ENCODE results near the gene KIF13A.

The KIF13A gene

GRCh38 chr6:17998003-17998402 lies 10.6 kb upstream of the KIF13A start:
- Histone ChIP-seq H3K4me3 (ENCODE audit: low read length) (no peak overlapping the region), H3K27ac (ENCODE audit: low read length) (no peak overlapping the region), H3K36me3 (ENCODE audit: control insufficient read depth, low read depth, low read length) (no peaks in the 10 kb centered on the region), H3K9me3 (ENCODE audit: control insufficient read depth, low read depth, low read length) (no peaks in the 10 kb centered on the region), H3K9ac (ENCODE audit: low read length) (no peak overlapping the region), H3K4me1 (ENCODE audit: control insufficient read depth, low read depth, low read length) (no peaks in the 10 kb centered on the region), H3K27me3 (ENCODE audit: control insufficient read depth, insufficient read depth, low read length) (no peaks in the 10 kb centered on the region)

- no peaks in the 10 kb centered on the region for H3K9me3 ChIP-seq (ENCODE audit: control insufficient read depth, low read depth, low read length)
- no peak overlapping the region for H3K27ac ChIP-seq (ENCODE audit: low read length)
- no peaks in the 10 kb centered on the region for H3K27me3 ChIP-seq (ENCODE audit: control insufficient read depth, insufficient read depth, low read length)
- no peaks in the 10 kb centered on the region for H3K4me1 ChIP-seq (ENCODE audit: control insufficient read depth, low read depth, low read length)
- no peak overlapping the region for H3K4me3 ChIP-seq (ENCODE audit: low read length)
- H3K36me3 ChIP-seq (ENCODE audit: control insufficient read depth, low read depth, low read length) = no peaks in the 10 kb centered on the region
- H3K9ac ChIP-seq (ENCODE audit: low read length) = no peak overlapping the region
Observed at GRCh38 chr6:17995414-17995813, 8.0 kb upstream of the KIF13A start.

DNA sequence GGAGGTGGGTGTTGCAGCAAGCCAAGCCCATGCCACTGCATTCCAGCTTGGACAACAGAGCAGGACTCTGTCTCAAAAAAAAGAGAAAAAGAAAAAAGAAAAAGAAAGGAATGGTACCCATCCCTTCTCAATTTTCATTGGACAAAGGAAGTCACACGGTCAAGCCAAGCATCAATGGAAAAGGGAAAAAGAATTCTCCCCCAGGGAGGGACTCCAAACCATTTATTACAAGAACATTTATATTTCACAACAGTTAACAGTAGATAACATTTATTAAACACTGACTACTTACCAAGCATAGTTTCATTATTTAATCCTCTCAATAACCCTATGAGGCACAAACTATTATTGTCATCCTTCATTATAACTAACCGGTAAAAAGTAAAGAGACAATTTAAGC lies 6.6 kb upstream of the KIF13A start:
- no peaks in the 10 kb centered on the region for H3K36me3 ChIP-seq (ENCODE audit: control insufficient read depth, low read depth, low read length)
- no peak overlapping the region for H3K4me3 ChIP-seq (ENCODE audit: low read length)
- no peaks in the 10 kb centered on the region for H3K9me3 ChIP-seq (ENCODE audit: control insufficient read depth, low read depth, low read length)
- no peaks in the 10 kb centered on the region for H3K4me1 ChIP-seq (ENCODE audit: control insufficient read depth, low read depth, low read length)
- H3K27me3 ChIP-seq (ENCODE audit: control insufficient read depth, insufficient read depth, low read length) = peaks cover 4% of the 10 kb centered on the region
- H3K9ac ChIP-seq (ENCODE audit: low read length) = no peak overlapping the region
- no peak overlapping the region for H3K27ac ChIP-seq (ENCODE audit: low read length)

DNA sequence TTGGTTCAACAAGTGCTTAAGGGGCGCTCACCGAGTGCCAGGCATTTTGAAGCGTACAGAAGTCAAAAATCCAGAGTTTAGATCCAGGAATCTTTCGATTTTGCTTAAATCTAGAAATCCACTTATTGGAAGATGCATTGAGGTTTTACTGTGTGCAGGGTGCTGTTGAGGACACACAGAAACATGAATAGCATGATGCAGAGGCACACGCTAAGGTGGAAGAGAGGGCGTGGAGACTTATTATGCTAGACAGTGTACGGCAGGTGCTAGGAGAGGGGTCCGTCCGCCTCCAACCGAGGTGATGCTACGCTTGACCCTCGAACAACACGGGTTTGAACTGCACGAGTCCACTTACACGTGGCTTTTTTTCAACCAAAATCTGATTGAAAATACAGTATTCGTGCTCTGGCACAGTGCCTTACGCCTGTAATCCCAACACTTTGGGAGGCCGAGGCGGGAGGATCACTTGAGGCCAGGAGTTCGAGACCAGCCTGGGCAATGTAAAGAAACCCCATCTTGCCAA lies 1.0 kb upstream of the KIF13A start:
- Histone ChIP-seq H3K4me1 (ENCODE audit: control insufficient read depth, low read depth, low read length) (peaks cover 20% of the 10 kb centered on the region), H3K27me3 (ENCODE audit: control insufficient read depth, insufficient read depth, low read length) (peaks cover 11% of the 10 kb centered on the region), H3K9me3 (ENCODE audit: control insufficient read depth, low read depth, low read length) (no peaks in the 10 kb centered on the region), H3K4me3 (ENCODE audit: low read length) (peak overlapping the region; percentile 65), H3K9ac (ENCODE audit: low read length) (peak overlapping the region; percentile 53), H3K36me3 (ENCODE audit: control insufficient read depth, low read depth, low read length) (no peaks in the 10 kb centered on the region), H3K27ac (ENCODE audit: low read length) (no peak overlapping the region)

GRCh38 chr6:17987697-17988421 lies 424 bp upstream of the KIF13A start:
- no peaks in the 10 kb centered on the region for H3K36me3 ChIP-seq (ENCODE audit: control insufficient read depth, low read depth, low read length)
- H3K4me1 ChIP-seq (ENCODE audit: control insufficient read depth, low read depth, low read length) = peaks cover 20% of the 10 kb centered on the region
- H3K27me3 ChIP-seq (ENCODE audit: control insufficient read depth, insufficient read depth, low read length) = peaks cover 11% of the 10 kb centered on the region
- H3K9me3 ChIP-seq (ENCODE audit: control insufficient read depth, low read depth, low read length) = no peaks in the 10 kb centered on the region
- peak overlapping the region; percentile 65 for H3K4me3 ChIP-seq (ENCODE audit: low read length)
- no peak overlapping the region for H3K27ac ChIP-seq (ENCODE audit: low read length)
- H3K9ac ChIP-seq (ENCODE audit: low read length) = peak overlapping the region; percentile 53

GRCh38 chr6:17986656-17987446 lies 584 bp downstream of the KIF13A start:
- Histone ChIP-seq H3K9me3 (ENCODE audit: control insufficient read depth, low read depth, low read length) (no peaks in the 10 kb centered on the region), H3K4me1 (ENCODE audit: control insufficient read depth, low read depth, low read length) (peaks cover 20% of the 10 kb centered on the region), H3K27ac (ENCODE audit: low read length) (no peak overlapping the region), H3K27me3 (ENCODE audit: control insufficient read depth, insufficient read depth, low read length) (peaks cover 11% of the 10 kb centered on the region), H3K9ac (ENCODE audit: low read length) (peak overlapping the region; percentile 68), H3K36me3 (ENCODE audit: control insufficient read depth, low read depth, low read length) (peaks cover under 1% of the 10 kb centered on the region), H3K4me3 (ENCODE audit: low read length) (peak overlapping the region; percentile 80)

DNA sequence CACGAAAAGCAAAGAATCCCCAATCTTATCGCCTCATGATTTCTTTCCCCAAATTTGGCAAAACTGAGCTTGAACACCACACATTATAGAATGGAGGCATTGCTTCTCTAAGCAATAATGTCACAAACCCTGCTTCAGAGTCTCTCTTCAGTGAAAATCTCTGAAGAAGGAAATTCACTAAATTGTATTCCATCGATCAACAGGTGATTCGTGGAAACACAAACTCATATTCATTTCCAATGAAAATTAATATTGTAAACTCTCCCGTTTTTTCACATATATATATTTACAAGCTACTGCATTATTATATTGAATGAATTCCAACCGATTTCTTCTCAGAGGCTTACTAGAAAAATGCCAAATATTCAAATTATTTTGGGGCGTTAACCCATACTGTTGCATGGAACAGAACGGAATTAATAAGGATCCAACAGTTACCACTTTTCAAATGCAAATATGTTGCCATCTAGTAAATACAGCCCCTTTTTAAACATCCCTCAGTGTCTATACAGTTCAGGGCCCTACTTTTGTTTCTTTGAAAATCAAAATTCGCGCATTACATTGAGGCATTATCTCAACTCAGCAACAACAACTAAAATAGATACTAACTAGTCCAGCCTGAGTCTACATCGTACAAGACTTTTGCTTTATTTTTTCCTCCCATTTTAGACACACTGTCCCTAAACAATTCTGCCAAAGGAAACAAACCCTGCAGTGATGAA lies 1.3 kb downstream of the KIF13A start:
- peaks cover 5% of the 10 kb centered on the region for H3K36me3 ChIP-seq (ENCODE audit: control insufficient read depth, low read depth, low read length)
- peak overlapping the region; percentile 68 for H3K9ac ChIP-seq (ENCODE audit: low read length)
- H3K27me3 ChIP-seq (ENCODE audit: control insufficient read depth, insufficient read depth, low read length) = peaks cover 11% of the 10 kb centered on the region
- no peak overlapping the region for H3K27ac ChIP-seq (ENCODE audit: low read length)
- H3K4me1 ChIP-seq (ENCODE audit: control insufficient read depth, low read depth, low read length) = peaks cover 20% of the 10 kb centered on the region
- no peaks in the 10 kb centered on the region for H3K9me3 ChIP-seq (ENCODE audit: control insufficient read depth, low read depth, low read length)
- peak overlapping the region; percentile 80 for H3K4me3 ChIP-seq (ENCODE audit: low read length)

DNA sequence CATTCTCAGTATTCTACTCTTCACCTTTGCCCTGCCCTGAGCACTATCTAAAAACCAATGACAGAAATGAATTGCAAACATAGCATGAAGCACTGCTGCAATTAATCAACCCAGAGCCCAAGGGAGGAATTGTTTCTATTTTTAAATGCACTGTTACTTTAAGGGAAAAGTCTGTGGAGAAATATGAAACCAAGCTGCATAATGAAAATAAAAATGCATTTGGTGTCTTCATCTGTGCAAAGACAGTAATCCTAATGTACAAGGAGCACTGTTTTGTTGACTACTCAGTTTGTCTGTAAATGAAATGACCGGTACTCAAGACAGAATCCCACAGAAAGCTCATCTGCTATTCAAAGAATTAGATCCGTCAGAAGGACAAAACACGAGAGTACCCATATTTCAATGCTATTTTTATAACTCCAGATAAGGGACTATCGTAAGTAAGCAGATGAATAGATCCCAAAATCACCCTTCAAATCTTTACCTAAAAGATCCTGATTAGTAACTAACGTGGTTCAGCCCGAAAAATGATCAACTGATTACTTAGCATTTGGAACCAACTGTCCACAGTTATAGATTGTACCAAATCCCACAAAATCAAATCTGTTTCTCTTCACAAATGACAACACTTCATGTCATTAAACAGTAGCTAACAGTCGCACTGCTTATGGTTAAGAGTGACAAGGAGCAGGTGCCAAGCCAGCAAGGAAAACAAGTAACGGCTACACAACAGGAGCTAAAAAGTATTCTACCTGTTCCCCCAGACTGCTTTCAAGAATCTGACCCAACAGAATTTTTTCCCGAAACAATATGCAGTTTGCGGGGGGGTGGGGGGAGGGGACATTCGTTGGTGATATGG lies 2.4 kb downstream of the KIF13A start:
- Histone ChIP-seq H3K36me3 (ENCODE audit: control insufficient read depth, low read depth, low read length) (peaks cover 5% of the 10 kb centered on the region), H3K4me3 (ENCODE audit: low read length) (peak overlapping the region; percentile 80), H3K9ac (ENCODE audit: low read length) (no peak overlapping the region), H3K27me3 (ENCODE audit: control insufficient read depth, insufficient read depth, low read length) (peaks cover 11% of the 10 kb centered on the region), H3K4me1 (ENCODE audit: control insufficient read depth, low read depth, low read length) (peaks cover 20% of the 10 kb centered on the region), H3K27ac (ENCODE audit: low read length) (no peak overlapping the region), H3K9me3 (ENCODE audit: control insufficient read depth, low read depth, low read length) (no peaks in the 10 kb centered on the region)

DNA sequence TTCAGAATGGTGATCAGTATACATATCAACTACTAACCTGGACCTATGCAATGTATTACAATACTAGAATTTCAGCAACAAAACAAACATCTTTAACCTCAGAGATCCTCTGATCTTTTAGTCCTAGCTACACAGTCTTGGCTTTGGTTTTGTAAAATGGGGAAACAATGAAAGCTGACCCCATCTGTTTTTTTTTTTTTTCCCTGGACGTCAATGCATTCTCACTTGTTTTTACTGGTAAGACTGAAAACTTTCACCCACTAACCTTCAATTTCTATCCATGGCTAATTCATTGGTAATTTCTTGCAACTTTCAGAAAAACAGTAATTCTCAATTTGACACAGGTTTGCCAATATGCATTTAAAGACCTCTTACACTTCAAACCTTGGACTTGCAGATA lies 3.0 kb downstream of the KIF13A start:
- H3K4me1 ChIP-seq (ENCODE audit: control insufficient read depth, low read depth, low read length) = peaks cover 20% of the 10 kb centered on the region
- peak overlapping the region; percentile 80 for H3K4me3 ChIP-seq (ENCODE audit: low read length)
- H3K36me3 ChIP-seq (ENCODE audit: control insufficient read depth, low read depth, low read length) = peaks cover 5% of the 10 kb centered on the region
- no peaks in the 10 kb centered on the region for H3K9me3 ChIP-seq (ENCODE audit: control insufficient read depth, low read depth, low read length)
- no peak overlapping the region for H3K27ac ChIP-seq (ENCODE audit: low read length)
- peaks cover 11% of the 10 kb centered on the region for H3K27me3 ChIP-seq (ENCODE audit: control insufficient read depth, insufficient read depth, low read length)
- no peak overlapping the region for H3K9ac ChIP-seq (ENCODE audit: low read length)

- Histone ChIP-seq H3K4me3 (ENCODE audit: low read length) (no peak overlapping the region), H3K36me3 (ENCODE audit: control insufficient read depth, low read depth, low read length) (peaks cover 5% of the 10 kb centered on the region), H3K27me3 (ENCODE audit: control insufficient read depth, insufficient read depth, low read length) (peaks cover 4% of the 10 kb centered on the region), H3K9ac (ENCODE audit: low read length) (no peak overlapping the region), H3K27ac (ENCODE audit: low read length) (no peak overlapping the region), H3K9me3 (ENCODE audit: control insufficient read depth, low read depth, low read length) (no peaks in the 10 kb centered on the region), H3K4me1 (ENCODE audit: control insufficient read depth, low read depth, low read length) (peaks cover 20% of the 10 kb centered on the region)
Observed at GRCh38 chr6:17983730-17984129, 3.7 kb downstream of the KIF13A start.

All from iPS-18a (cell line).